Measurements from ENCODE around the gene TRIM66. TPM values are rescaled to one million over a fixed set of nuclear protein-coding genes. Genes with fewer than 3 reads are reported as not detected.

Gene TRIM66
- total and polyA plus RNA-seq, 4 donors: 1.6 to 14.3 (median 2.5) TPM

DNA sequence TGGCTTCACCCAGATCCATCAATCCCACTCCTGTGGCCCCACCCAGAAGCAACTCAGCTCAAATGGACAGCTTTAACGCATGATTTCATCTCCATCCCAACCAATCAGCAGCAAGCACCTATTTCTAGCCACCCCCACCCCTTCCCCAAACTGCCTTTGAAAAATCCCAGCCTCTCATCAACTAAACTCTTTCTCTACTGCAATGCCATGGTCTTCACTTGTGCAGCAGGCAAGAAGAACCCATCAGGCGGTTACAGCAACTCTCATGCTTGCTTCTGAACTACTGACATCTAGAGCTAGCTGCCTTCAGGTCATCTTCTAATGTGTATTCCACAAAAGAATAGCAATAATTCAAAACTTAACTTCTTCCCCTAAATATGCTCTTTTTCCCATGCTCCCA lies 46.3 kb downstream of the TRIM66 start:
- Histone ChIP-seq H3K9ac (ENCODE audit: low read depth in 1 of 2, low read length in 2 of 2) (no peak overlapping the region), H3K4me1 (ENCODE audit: control insufficient read depth in 4 of 4, insufficient read depth in 4 of 4, low read length in 3 of 4) (no peaks in the 10 kb centered on the region), H3K4me3 (ENCODE audit: low read depth in 1 of 3, low read length in 3 of 3) (peak overlapping the region in 1 of 3 donors; percentile 7), H3K36me3 (ENCODE audit: control insufficient read depth in 4 of 4, insufficient read depth in 3 of 4, low read depth in 1 of 4, low read length in 3 of 4) (peaks cover 12 to 70% (median 45%) of the 10 kb centered on the region in 4 donors), H3K27me3 (ENCODE audit: control insufficient read depth in 4 of 4, insufficient read depth in 4 of 4, low read length in 3 of 4) (no peaks in the 10 kb centered on the region), H3K27ac (ENCODE audit: low read depth in 1 of 2, low read length in 2 of 2) (no peak overlapping the region), H3K9me3 (ENCODE audit: control insufficient read depth in 4 of 4, low read length in 3 of 4) (peaks cover 0 to 6% (median 2%) of the 10 kb centered on the region in 4 donors)
- no peak for DNase-seq (ENCODE audit: low spot score)
- no peak for TF ChIP-seq FOXA2 (IDR thresholded peaks at IDR 0.05)
- no peak for TF ChIP-seq TAF1 (conservative IDR thresholded peaks at IDR 0.05)
- no peak for TF ChIP-seq HNF4A (conservative IDR thresholded peaks at IDR 0.05)
- TF ChIP-seq, protein P1, sequence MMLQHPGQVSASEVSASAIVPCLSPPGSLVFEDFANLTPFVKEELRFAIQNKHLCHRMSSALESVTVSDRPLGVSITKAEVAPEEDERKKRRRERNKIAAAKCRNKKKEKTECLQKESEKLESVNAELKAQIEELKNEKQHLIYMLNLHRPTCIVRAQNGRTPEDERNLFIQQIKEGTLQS (IDR thresholded peaks at IDR 0.05): no peak
- no peak for TF ChIP-seq EGR1 (IDR thresholded peaks at IDR 0.05; ENCODE audit: low read depth in 2 of 2)
- TF ChIP-seq, protein P2, sequence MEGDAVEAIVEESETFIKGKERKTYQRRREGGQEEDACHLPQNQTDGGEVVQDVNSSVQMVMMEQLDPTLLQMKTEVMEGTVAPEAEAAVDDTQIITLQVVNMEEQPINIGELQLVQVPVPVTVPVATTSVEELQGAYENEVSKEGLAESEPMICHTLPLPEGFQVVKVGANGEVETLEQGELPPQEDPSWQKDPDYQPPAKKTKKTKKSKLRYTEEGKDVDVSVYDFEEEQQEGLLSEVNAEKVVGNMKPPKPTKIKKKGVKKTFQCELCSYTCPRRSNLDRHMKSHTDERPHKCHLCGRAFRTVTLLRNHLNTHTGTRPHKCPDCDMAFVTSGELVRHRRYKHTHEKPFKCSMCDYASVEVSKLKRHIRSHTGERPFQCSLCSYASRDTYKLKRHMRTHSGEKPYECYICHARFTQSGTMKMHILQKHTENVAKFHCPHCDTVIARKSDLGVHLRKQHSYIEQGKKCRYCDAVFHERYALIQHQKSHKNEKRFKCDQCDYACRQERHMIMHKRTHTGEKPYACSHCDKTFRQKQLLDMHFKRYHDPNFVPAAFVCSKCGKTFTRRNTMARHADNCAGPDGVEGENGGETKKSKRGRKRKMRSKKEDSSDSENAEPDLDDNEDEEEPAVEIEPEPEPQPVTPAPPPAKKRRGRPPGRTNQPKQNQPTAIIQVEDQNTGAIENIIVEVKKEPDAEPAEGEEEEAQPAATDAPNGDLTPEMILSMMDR (IDR thresholded peaks at IDR 0.05; ENCODE audit: low read depth, low read length, missing input control): no peak
- no peak for TF ChIP-seq RAD21 (IDR thresholded peaks at IDR 0.05)
- no peak for TF ChIP-seq FOXA1 (IDR thresholded peaks at IDR 0.05)
- no peak for TF ChIP-seq REST (IDR thresholded peaks at IDR 0.05)
- no peak for TF ChIP-seq YY1 (IDR thresholded peaks at IDR 0.05)
- no peak for TF ChIP-seq RXRA (IDR thresholded peaks at IDR 0.05)
- WGBS: 95% methylated on average over 2 of the region's 2 CpGs

DNA sequence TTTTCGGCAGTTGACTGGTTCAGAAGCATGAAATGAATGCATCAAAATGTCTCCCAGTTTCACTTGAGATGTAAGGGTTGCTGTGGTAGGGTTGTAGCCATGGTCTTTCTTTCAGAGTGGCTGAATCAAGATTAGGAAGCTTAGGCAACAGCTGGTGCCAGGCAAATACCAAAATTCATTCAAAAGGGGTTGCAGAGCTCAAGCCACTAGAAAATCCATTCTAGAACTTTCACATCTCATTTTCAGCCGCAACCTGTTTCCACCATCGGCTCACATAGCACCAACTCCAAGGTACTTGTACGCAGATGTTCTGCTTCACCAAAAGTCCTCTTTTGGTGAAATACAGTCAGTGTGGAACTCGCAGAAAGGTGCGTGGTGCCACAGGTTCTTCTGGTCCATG lies 48.0 kb downstream of the TRIM66 start:
- Histone ChIP-seq H3K27ac (ENCODE audit: low read depth in 1 of 2, low read length in 2 of 2) (no peak overlapping the region), H3K4me1 (ENCODE audit: control insufficient read depth in 4 of 4, insufficient read depth in 4 of 4, low read length in 3 of 4) (no peaks in the 10 kb centered on the region), H3K4me3 (ENCODE audit: low read depth in 1 of 3, low read length in 3 of 3) (no peak overlapping the region), H3K9ac (ENCODE audit: low read depth in 1 of 2, low read length in 2 of 2) (no peak overlapping the region), H3K27me3 (ENCODE audit: control insufficient read depth in 4 of 4, insufficient read depth in 4 of 4, low read length in 3 of 4) (no peaks in the 10 kb centered on the region), H3K36me3 (ENCODE audit: control insufficient read depth in 4 of 4, insufficient read depth in 3 of 4, low read depth in 1 of 4, low read length in 3 of 4) (peaks cover 8 to 57% (median 37%) of the 10 kb centered on the region in 4 donors), H3K9me3 (ENCODE audit: control insufficient read depth in 4 of 4, low read length in 3 of 4) (peaks cover 0 to 6% (median 2%) of the 10 kb centered on the region in 4 donors)
- WGBS: 98% methylated on average over 6 of the region's 6 CpGs
- TF ChIP-seq SP1 (IDR thresholded peaks at IDR 0.05) (no peak), RXRA (IDR thresholded peaks at IDR 0.05) (no peak), JUND (IDR thresholded peaks at IDR 0.05) (no peak), MAX (IDR thresholded peaks at IDR 0.05) (no peak), FOXA1 (IDR thresholded peaks at IDR 0.05) (no peak)
- TF ChIP-seq, protein P1 (IDR thresholded peaks at IDR 0.05): no peak
- DNase-seq (ENCODE audit: low spot score): no peak

All from liver (tissue), 9 donors.